Measurements from ENCODE around the gene HNRNPLL.

HNRNPLL gene

GRCh38 chr2:38583994-38584393, 18.7 kb downstream of the HNRNPLL start:
- CTCF ChIA-PET = interaction anchor here (0.6 to 5.0 kb wide), 9 partner anchors 10 to 1262 kb away, joined by 3 to 47 read pairs (median 4); partner anchors contain the start of gene HNRNPLL

GRCh38 chr2:38583524-38583923, 19.2 kb downstream of the HNRNPLL start:
- no peaks in the 10 kb centered on the region for H3K9me3 ChIP-seq (ENCODE audit: control insufficient read depth, insufficient read depth, low read depth, low read length)
- peaks cover 13 to 17% of the 10 kb centered on the region in 2 experiments for H3K36me3 ChIP-seq (ENCODE audit: control insufficient read depth in 2 of 2, insufficient read depth in 1 of 2, low read length in 2 of 2)
- POLR2A ChIA-PET = interaction anchor here (1.4 to 1.5 kb wide), 2 partner anchors 19 to 168 kb away, joined by 3 read pairs; partner anchors contain the start of gene HNRNPLL
- H3K27ac ChIP-seq (ENCODE audit: extremely low read depth, low read depth, low read length) = no peak overlapping the region
- H3K4me3 ChIP-seq (ENCODE audit: low read depth, low read length) = no peak overlapping the region
- H3K4me1 ChIP-seq (ENCODE audit: control insufficient read depth, insufficient read depth, low read length) = peaks cover 15% of the 10 kb centered on the region
- CTCF ChIA-PET = interaction anchor here (0.6 to 5.0 kb wide), 10 partner anchors 19 to 1261 kb away, joined by 3 to 47 read pairs (median 4); partner anchors contain the start of gene HNRNPLL
- no peak for TF ChIP-seq ZNF169 (tag by site-specific recombination; IDR thresholded peaks at IDR 0.05)
- no peak for TF ChIP-seq GLIS2 (tag by site-specific recombination; IDR thresholded peaks at IDR 0.05)
- TF ChIP-seq PRDM1 (tag by site-specific recombination; IDR thresholded peaks at IDR 0.05) = no peak
- no peak for TF ChIP-seq REST (tag by site-specific recombination; IDR thresholded peaks at IDR 0.05)
- no peak for TF ChIP-seq ZNF341 (tag by site-specific recombination; IDR thresholded peaks at IDR 0.05; ENCODE audit: low read depth)
- TF ChIP-seq ZNF366 (tag by site-specific recombination; conservative IDR thresholded peaks at IDR 0.05) = no peak
- no peak for TF ChIP-seq ZBTB8A (tag by site-specific recombination; IDR thresholded peaks at IDR 0.05)
- TF ChIP-seq HOXC10 (CRISPR knock-in tag; IDR thresholded peaks at IDR 0.05) = no peak
- no peak for TF ChIP-seq ZNF548 (tag by site-specific recombination; IDR thresholded peaks at IDR 0.05)
- no peak for TF ChIP-seq ZNF654 (tag by site-specific recombination; IDR thresholded peaks at IDR 0.05; ENCODE audit: low read depth)
- no peak for TF ChIP-seq ZNF10 (tag by site-specific recombination; IDR thresholded peaks at IDR 0.05)
- TF ChIP-seq ZNF335 (tag by site-specific recombination; conservative IDR thresholded peaks at IDR 0.05) = no peak
- TF ChIP-seq KLF1 (tag by site-specific recombination; IDR thresholded peaks at IDR 0.05) = no peak
- no peak for TF ChIP-seq ZNF398 (tag by site-specific recombination; IDR thresholded peaks at IDR 0.05)
- no peak for TF ChIP-seq ZBTB6 (tag by site-specific recombination; IDR thresholded peaks at IDR 0.05)

More at GRCh38 chr2:38583994-38584393, 18.7 kb downstream of the HNRNPLL start:
- TF ChIP-seq ZNF561 (tag by site-specific recombination; IDR thresholded peaks at IDR 0.05; ENCODE audit: borderline replicate concordance) (no peak), ZNF10 (tag by site-specific recombination; IDR thresholded peaks at IDR 0.05) (no peak), ZSCAN18 (tag by site-specific recombination; IDR thresholded peaks at IDR 0.05) (no peak), ZNF830 (tag by site-specific recombination; IDR thresholded peaks at IDR 0.05; ENCODE audit: low read depth) (no peak), BCL6B (tag by site-specific recombination; IDR thresholded peaks at IDR 0.05) (no peak), GLI2 (tag by site-specific recombination; IDR thresholded peaks at IDR 0.05; ENCODE audit: borderline replicate concordance, low read depth) (no peak), ZNF514 (tag by site-specific recombination; IDR thresholded peaks at IDR 0.05) (no peak), ZNF664 (tag by site-specific recombination; IDR thresholded peaks at IDR 0.05) (no peak), YY2 (tag by site-specific recombination; IDR thresholded peaks at IDR 0.05) (no peak), ZNF529 (tag by site-specific recombination; IDR thresholded peaks at IDR 0.05; ENCODE audit: insufficient replicate concordance) (no peak)
- H3K4me3 ChIP-seq (ENCODE audit: low read depth, low read length) = no peak overlapping the region
- H3K9me3 ChIP-seq (ENCODE audit: control insufficient read depth, insufficient read depth, low read depth, low read length) = no peaks in the 10 kb centered on the region
- POLR2A ChIA-PET = interaction anchor here (1.4 to 1.5 kb wide), 2 partner anchors 19 to 167 kb away, joined by 3 read pairs; partner anchors contain the start of gene HNRNPLL
- peaks cover 13 to 17% of the 10 kb centered on the region in 2 experiments for H3K36me3 ChIP-seq (ENCODE audit: control insufficient read depth in 2 of 2, insufficient read depth in 1 of 2, low read length in 2 of 2)
- peaks cover 10% of the 10 kb centered on the region for H3K4me1 ChIP-seq (ENCODE audit: control insufficient read depth, insufficient read depth, low read length)
- H3K27ac ChIP-seq (ENCODE audit: extremely low read depth, low read depth, low read length) = no peak overlapping the region

Data from HEK293 (cell line).